Astrocyte of the cerebellum (primary cell): ENCODE measurements around the gene BCAP29.

Experiments used
- DNase-seq: peaks from one replicate; pipeline ENCODE4 v3.0.0-alpha.2; 2011; ENCODE audit warnings: low read depth
- H3K4me3 ChIP-seq: 2 replicates; pipeline ENCODE4 v1.5.1; 2011; ENCODE audit warnings: mild to moderate bottlenecking, low read depth, low read length, moderate library complexity
- in situ Hi-C: cut with HindIII; loops from 2 replicates; pipeline ENCODE4 v1.10.0; 2017; ENCODE audit warnings: low sequenced_read_pairs
- TF ChIP-seq, protein P1 (sequence below): IDR thresholded peaks from 2 replicates; pipeline ENCODE4 v1.5.1; 2012; ENCODE audit warnings: low read length, low read depth, moderate library complexity, mild to moderate bottlenecking; ENCODE audit errors: missing control alignments

The BCAP29 gene

DNA sequence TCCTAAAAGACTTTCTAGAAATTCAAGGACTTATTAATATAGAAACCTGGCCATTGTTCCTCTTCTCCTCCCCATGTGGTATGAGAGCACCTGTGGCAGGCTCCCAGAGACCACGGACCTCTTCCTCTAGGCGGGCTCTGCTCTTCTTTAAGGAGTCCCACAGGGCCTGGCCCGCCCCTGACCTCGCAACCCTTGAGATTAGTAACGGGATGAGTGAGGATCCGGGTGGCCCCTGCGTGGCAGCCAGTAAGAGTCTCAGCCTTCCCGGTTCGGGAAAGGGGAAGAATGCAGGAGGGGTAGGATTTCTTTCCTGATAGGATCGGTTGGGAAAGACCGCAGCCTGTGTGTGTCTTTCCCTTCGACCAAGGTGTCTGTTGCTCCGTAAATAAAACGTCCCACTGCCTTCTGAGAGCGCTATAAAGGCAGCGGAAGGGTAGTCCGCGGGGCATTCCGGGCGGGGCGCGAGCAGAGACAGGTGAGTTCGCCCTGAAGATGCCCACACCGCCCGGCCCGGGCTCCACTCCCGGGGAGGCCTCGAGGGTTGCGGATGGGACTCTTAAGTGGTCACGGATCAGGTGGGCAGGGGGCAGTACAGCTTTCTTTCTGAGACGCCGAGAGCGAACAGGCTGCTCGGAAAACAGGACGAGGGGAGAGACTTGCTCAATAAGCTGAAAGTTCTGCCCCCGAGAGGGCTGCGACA is 80.5 kb downstream of the BCAP29 start, which contains the start of gene SLC26A4:
Gene SLC26A4 (plus strand): TSS at position 448 of the 700 bp plus-strand sequence. CDS start 814 bp downstream, outside the sequence.
- no peak for DNase-seq
- TF ChIP-seq, protein P1, sequence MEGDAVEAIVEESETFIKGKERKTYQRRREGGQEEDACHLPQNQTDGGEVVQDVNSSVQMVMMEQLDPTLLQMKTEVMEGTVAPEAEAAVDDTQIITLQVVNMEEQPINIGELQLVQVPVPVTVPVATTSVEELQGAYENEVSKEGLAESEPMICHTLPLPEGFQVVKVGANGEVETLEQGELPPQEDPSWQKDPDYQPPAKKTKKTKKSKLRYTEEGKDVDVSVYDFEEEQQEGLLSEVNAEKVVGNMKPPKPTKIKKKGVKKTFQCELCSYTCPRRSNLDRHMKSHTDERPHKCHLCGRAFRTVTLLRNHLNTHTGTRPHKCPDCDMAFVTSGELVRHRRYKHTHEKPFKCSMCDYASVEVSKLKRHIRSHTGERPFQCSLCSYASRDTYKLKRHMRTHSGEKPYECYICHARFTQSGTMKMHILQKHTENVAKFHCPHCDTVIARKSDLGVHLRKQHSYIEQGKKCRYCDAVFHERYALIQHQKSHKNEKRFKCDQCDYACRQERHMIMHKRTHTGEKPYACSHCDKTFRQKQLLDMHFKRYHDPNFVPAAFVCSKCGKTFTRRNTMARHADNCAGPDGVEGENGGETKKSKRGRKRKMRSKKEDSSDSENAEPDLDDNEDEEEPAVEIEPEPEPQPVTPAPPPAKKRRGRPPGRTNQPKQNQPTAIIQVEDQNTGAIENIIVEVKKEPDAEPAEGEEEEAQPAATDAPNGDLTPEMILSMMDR: no peak
- in situ Hi-C loops: no loop called here
- peak within 1 kb of the TSS; percentile 43 for H3K4me3 ChIP-seq

DNA sequence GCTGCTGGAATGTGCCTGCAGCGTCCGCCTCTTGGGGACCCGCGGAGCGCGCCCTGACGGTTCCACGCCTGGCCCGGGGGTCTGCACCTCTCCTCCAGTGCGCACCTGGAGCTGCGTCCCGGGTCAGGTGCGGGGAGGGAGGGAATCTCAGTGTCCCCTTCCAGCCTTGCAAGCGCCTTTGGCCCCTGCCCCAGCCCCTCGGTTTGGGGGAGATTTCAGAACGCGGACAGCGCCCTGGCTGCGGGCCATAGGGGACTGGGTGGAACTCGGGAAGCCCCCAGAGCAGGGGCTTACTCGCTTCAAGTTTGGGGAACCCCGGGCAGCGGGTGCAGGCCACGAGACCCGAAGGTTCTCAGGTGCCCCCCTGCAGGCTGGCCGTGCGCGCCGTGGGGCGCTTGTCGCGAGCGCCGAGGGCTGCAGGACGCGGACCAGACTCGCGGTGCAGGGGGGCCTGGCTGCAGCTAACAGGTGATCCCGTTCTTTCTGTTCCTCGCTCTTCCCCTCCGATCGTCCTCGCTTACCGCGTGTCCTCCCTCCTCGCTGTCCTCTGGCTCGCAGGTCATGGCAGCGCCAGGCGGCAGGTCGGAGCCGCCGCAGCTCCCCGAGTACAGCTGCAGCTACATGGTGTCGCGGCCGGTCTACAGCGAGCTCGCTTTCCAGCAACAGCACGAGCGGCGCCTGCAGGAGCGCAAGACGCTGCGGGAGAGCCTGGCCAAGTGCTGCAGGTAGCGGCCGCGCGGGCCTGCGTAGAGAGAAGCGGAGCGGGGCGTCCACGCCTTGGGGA is 81.2 kb downstream of the BCAP29 start:
- DNase-seq: no peak

DNA sequence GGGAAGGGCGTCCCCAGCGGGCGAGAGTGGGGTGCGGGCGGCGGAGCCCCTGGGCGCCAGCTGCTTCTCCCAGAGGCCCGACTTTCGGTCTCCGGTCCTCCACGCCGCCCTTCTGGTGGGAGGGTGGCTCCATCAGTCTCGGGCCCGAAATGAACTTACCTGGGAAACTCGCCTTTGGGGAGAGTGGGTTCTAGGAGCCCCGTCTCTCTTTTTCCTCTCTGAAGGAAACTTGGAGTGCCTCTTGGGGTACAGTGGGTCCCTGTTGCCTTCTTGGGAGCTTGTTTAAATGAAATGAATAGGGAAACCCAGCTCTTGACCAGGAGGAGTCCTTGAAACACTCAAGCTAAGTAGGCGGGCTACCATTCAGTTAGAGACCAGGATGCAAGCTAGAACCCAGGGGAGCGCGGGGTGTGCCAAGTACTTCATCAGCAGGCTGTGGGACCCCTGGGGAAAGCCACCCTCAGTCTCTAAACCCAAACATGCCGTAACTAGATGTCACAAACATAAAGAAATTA is 81.9 kb downstream of the BCAP29 start:
- no peak for DNase-seq
- peak overlapping the region; percentile 43 for H3K4me3 ChIP-seq
- TF ChIP-seq, protein P1: no peak
- in situ Hi-C loops: no loop called here

More for the DNA sequence above, 81.2 kb downstream of the BCAP29 start:
- peak overlapping the region; percentile 43 for H3K4me3 ChIP-seq
- in situ Hi-C loops: no loop called here
- TF ChIP-seq, protein P1: peak; percentile 28

DNA sequence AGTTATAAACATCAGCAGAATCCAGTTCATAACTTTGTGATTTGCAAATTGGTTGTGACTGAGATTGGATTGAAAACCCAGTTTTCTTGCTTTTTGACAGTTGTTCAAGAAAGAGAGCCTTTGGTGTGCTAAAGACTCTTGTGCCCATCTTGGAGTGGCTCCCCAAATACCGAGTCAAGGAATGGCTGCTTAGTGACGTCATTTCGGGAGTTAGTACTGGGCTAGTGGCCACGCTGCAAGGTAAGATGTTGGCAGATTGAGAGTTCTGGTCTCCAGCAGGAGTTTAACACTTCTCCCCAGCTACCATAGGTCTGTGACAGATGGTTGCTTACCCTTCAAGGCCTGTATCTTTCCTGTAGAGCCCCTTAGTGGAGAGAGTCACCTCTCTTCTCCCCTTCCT is 83.2 kb downstream of the BCAP29 start:
- in situ Hi-C loops: no loop called here
- H3K4me3 ChIP-seq: no peak overlapping the region
- TF ChIP-seq, protein P1: no peak
- DNase-seq: no peak

DNA sequence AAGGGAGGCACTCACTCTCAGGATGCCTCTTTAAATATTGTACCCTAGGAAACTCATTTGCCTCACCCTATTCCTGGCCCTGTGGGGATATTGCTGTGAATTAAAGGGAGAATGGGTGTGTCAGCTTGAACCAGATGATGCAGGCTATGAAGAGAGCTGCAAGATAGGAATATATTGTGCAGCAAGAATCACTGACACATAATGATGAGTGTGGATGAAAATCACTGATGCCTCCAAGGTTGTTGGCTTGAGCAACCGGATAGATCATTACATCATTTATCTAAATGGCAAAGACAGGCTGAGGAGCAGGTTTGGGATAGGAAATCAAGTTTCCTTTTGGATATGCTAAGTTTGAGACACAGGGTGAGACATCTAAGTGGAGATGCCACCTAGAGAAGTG is 86.7 kb downstream of the BCAP29 start:
- H3K4me3 ChIP-seq: no peak overlapping the region
- TF ChIP-seq, protein P1: no peak
- in situ Hi-C loops: no loop called here
- no peak for DNase-seq

DNA sequence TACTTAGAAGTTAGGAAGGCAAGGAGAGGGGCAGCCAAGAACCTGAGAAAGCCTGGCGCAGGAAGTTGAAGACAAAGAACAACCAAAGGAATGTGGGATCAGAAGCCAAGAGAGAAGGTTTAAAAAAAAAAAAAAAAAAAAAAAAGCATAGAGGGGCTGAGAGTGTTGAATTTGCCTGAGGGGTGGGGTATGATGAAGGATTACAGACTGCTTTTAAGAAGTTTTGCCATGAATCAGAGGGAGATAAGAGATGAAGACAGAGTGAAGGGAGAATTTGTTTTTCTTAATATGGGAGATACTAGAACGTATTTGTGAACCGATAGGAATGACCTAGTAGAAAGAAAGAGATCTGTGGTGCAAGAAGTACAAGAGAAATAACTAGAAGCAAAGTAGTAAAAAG is 87.3 kb downstream of the BCAP29 start:
- in situ Hi-C loops: no loop called here
- TF ChIP-seq, protein P1: no peak
- no peak for DNase-seq
- H3K4me3 ChIP-seq: no peak overlapping the region
